Adrenal gland (tissue), 12 donors: ENCODE data around the gene CDC37L1. TPM values are rescaled to one million over a fixed set of nuclear protein-coding genes. Genes with fewer than 3 reads are reported as not detected.

Experiments
- DNase-seq, 7 donors: peaks; one replicate each; pipeline ENCODE4 v3.0.0-alpha.2; 2019 to 2020
- H3K27ac ChIP-seq, 5 donors: fragments of 200-600 bp; sonication (generic) in 4 of 5; 1 replicate in 3 of 5; 2 replicates in 2 of 5; pipeline versions ENCODE4 v1.5.1 to v1.8.0; 2016 to 2020; ENCODE audit warnings: mild to moderate bottlenecking in 1 of 5
- H3K27me3 ChIP-seq: fragments of 200-600 bp; 2 replicates; pipeline ENCODE4 v1.8.0; 2021
- H3K36me3 ChIP-seq, 2 donors: fragments of 200-600 bp; replicated peaks in 1 of 2; 1 replicate in 1 of 2; 2 replicates in 1 of 2; pipeline versions ENCODE4 v1.5.1 to v1.8.0; 2018 to 2022
- H3K4me1 ChIP-seq, 2 donors: fragments of 200-600 bp; replicated peaks in 1 of 2; 1 replicate in 1 of 2; 2 replicates in 1 of 2; pipeline versions ENCODE4 v1.5.1 to v1.8.0; 2018 to 2021
- H3K4me3 ChIP-seq, 4 donors: fragments of 200-600 bp; sonication (generic) in 3 of 4; one replicate each; pipeline ENCODE4 v1.5.1; 2016 to 2018
- H3K9me3 ChIP-seq, 3 donors: fragments of 200-600 bp; sonication (generic) in 1 of 3; replicated peaks in 1 of 3; 1 replicate in 2 of 3; 2 replicates in 1 of 3; pipeline versions ENCODE4 v1.5.1 to v1.8.0; 2016 to 2021
- POLR2A ChIP-seq, 2 donors: fragments of 450-650 bp; IDR thresholded peaks; one replicate each; pipeline ENCODE4 v1.6.1; 2017; ENCODE audit warnings: antibody characterized with exemption in 2 of 2, mild to moderate bottlenecking in 2 of 2, moderate library complexity in 1 of 2
- WGBS, 4 donors: extraction: QIAGEN DNeasy Blood & Tissue Kit in 2 of 4; methylation state at CpG; one replicate each; pipeline versions ENCODE4 v1.1.5 to v1.1.7; 2013 to 2017; 5-methylcytosine and 5-hydroxymethylcytosine counted together
- intact Hi-C, 2 donors: fragments of 100-400 bp; cut with DNase I; formaldehyde crosslinking; loops; one replicate each; pipeline versions ENCODE4 v1.14.1 to v1.15.0; 2022 to 2023
- polyA plus RNA-seq, 3 donors: library from polyadenylated mRNA; stranded (reverse); fragments of 200-250 nt in 2 of 3; fragments of 350-450 nt in 1 of 3; fragmentation: Illumina TruSeq in 1 of 3; extraction: RNeasy Lipid Tissue Mini Kit (QIAGEN cat#74804) in 1 of 3; gene quantifications; one replicate each; pipeline ENCODE4 v1.2.3, GENCODE V29; 2013 to 2014
- total RNA-seq, 9 donors: library from RNA; depleted of rRNA in 4 of 9; stranded (reverse); fragments of >200 nt in 4 of 9; fragments of 120-200 nt in 1 of 9; fragmentation: NEBNext Ultra II Directional in 1 of 9; extraction: Animal tissue kit (Norgen Biotek cat#: 25700) in 1 of 9; gene quantifications; one replicate each; pipeline versions ENCODE4 v1.1.0 to v1.2.4, GENCODE V29; 2013 to 2023
- TF ChIP-seq, protein P1 (sequence below), 6 experiments: fragments of 450-650 bp in 4 of 6; fragments of 200-600 bp in 2 of 6; sonication (generic) in 1 of 6; IDR thresholded peaks; 1 replicate in 5 of 6; 2 replicates in 1 of 6; pipeline versions ENCODE4 v1.5.1 to v1.8.0; 2016 to 2021; ENCODE audit warnings: antibody characterized with exemption in 6 of 6, mild to moderate bottlenecking in 2 of 6, moderate library complexity in 1 of 6
- donor health status: healthy with polysubstance abuse.
- donor health status: Bipolar disorder and iron deficiency.
- donor health status: DM: yes; HTN: yes; CAD: no.
- donor health status: DM: no; HTN: no; CAD: no.
- donor health status: DM: no; HTN: no; CAD: no.
- donor health status: DM: yes; HTN: yes; CAD: no.

CDC37L1 gene
- total and polyA plus RNA-seq, 12 donors = 10.9 to 46.2 (median 28.3) TPM

DNA sequence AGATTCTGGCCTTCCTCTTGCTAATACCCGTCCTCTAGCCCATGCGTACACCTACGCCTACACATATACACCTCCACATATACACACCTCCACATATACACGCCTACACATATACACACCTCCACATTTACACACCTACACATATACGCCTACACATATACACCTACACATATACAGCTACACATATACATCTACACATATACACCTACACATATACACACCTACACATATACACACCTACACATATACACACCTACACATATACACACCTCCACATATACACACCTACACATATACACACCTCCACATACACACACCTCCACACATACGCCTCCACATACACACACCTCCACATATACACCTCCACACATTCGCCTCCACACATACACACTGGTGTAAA lies 34.5 kb downstream of the CDC37L1 start:
- H3K4me3 ChIP-seq = no peak overlapping the region
- no peaks in the 10 kb centered on the region for H3K27me3 ChIP-seq
- DNase-seq = no peak
- H3K9me3 ChIP-seq = no peaks in the 10 kb centered on the region
- H3K36me3 ChIP-seq = peaks cover 0 to 49% of the 10 kb centered on the region in 2 donors
- no peak for TF ChIP-seq POLR2A (IDR thresholded peaks at IDR 0.05)
- TF ChIP-seq, protein P1, sequence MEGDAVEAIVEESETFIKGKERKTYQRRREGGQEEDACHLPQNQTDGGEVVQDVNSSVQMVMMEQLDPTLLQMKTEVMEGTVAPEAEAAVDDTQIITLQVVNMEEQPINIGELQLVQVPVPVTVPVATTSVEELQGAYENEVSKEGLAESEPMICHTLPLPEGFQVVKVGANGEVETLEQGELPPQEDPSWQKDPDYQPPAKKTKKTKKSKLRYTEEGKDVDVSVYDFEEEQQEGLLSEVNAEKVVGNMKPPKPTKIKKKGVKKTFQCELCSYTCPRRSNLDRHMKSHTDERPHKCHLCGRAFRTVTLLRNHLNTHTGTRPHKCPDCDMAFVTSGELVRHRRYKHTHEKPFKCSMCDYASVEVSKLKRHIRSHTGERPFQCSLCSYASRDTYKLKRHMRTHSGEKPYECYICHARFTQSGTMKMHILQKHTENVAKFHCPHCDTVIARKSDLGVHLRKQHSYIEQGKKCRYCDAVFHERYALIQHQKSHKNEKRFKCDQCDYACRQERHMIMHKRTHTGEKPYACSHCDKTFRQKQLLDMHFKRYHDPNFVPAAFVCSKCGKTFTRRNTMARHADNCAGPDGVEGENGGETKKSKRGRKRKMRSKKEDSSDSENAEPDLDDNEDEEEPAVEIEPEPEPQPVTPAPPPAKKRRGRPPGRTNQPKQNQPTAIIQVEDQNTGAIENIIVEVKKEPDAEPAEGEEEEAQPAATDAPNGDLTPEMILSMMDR (IDR thresholded peaks at IDR 0.05) = no peak
- 56 to 75% (median 63%) methylated on average over 7 of the region's 7 CpGs for WGBS, 4 donors
- intact Hi-C loops = no loop called here
- H3K4me1 ChIP-seq = no peaks in the 10 kb centered on the region
- no peak overlapping the region for H3K27ac ChIP-seq

DNA sequence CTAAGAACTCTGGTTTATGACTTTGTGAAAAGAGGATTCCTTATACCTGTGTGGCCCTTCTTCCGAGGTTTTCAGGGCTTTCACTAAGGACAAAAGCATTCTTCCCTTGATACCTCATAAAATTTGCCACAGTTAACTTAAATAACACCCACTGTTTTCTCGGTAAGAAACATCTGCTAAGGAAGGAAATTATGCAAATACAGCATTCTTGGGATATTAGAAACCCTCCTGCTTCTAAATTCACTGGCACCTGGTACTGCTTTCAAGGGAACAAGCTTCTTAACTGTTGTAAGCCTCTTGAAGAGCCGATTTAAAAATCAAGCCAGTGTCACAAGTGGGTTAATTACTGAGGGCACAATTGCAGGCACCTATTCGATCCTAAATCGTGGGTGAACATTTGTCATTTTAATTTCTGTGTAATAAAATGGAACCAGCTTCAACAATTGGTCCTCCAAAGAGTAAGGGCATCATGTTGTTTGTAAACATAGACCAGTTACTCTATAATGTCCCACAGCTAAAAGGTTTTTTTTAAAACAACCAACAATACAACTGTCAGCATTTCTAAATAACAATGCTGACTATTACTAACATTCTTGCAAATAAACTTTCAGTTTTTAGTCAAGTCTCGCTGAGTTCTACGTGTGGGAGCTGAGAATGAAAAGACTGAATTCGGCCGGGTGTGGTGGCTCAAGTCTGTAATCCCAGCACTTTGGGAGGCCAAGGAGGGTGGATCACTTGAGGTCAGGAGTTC lies 35.1 kb downstream of the CDC37L1 start:
- DNase-seq = no peak
- H3K36me3 ChIP-seq = peaks cover 0 to 54% of the 10 kb centered on the region in 2 donors
- no peak for TF ChIP-seq POLR2A (IDR thresholded peaks at IDR 0.05)
- TF ChIP-seq, protein P1 (IDR thresholded peaks at IDR 0.05) = no peak
- H3K4me1 ChIP-seq = no peaks in the 10 kb centered on the region
- no peaks in the 10 kb centered on the region for H3K9me3 ChIP-seq
- no peak overlapping the region for H3K27ac ChIP-seq
- 91 to 98% (median 93%) methylated on average over 9 of the region's 9 CpGs for WGBS, 4 donors
- H3K27me3 ChIP-seq = no peaks in the 10 kb centered on the region
- intact Hi-C loops = no loop called here
- H3K4me3 ChIP-seq = no peak overlapping the region

DNA sequence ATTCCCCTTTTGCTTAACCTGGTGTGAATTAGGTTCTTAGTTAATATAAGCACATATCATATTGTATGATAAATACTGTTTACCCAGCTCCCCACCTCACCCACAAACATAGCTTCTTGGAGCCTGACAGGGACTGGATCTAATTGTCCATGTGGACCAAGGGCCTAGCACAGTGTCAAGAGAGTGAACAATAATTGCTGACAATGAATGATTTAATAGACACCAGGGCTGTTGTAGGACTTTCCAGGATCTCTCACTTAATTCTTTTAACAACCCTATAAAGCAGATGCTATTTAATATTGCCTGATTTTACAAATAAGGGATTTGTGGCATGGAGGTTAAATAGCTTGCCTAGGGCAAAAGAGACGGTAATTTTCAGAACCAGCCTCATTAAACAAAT lies 36.8 kb downstream of the CDC37L1 start:
- whole genome bisulfite sequencing, 4 donors = 79 to 91% (median 87%) methylated on average over 1 of the region's 1 CpG
- no peak overlapping the region for H3K4me3 ChIP-seq
- H3K27ac ChIP-seq = no peak overlapping the region
- intact Hi-C loops = no loop called here
- peaks cover 0 to 43% of the 10 kb centered on the region in 2 donors for H3K36me3 ChIP-seq
- H3K9me3 ChIP-seq = no peaks in the 10 kb centered on the region
- no peak for DNase-seq
- TF ChIP-seq, protein P1 (IDR thresholded peaks at IDR 0.05) = no peak
- no peak for TF ChIP-seq POLR2A (IDR thresholded peaks at IDR 0.05)
- no peaks in the 10 kb centered on the region for H3K4me1 ChIP-seq
- no peaks in the 10 kb centered on the region for H3K27me3 ChIP-seq

DNA sequence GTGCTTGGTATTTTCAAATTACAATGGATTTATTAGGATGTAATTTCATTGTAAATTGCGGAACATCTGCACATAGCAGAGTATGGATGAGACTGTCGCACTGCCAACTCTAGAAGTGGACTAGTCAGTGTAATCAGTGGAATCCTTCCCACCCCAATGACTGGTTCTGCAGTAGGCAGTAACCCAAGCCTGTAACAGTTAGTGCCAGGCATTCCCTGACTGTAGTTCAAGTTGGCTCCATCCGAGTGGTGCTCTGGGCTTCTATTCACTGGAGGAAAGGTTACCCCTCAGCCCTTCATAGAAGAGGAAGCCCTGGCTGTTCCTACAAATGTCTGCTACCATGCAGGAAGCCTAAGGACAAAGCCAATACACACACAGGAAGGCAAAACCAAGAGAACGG lies 38.4 kb downstream of the CDC37L1 start:
- Histone ChIP-seq H3K4me1 (no peaks in the 10 kb centered on the region), H3K27me3 (no peaks in the 10 kb centered on the region), H3K27ac (no peak overlapping the region), H3K36me3 (peaks cover 0 to 44% of the 10 kb centered on the region in 2 donors), H3K4me3 (no peak overlapping the region), H3K9me3 (no peaks in the 10 kb centered on the region)
- intact Hi-C loops = no loop called here
- TF ChIP-seq, protein P1 (IDR thresholded peaks at IDR 0.05) = no peak
- no peak for DNase-seq
- 89 to 97% (median 92%) methylated on average over 4 of the region's 4 CpGs for WGBS, 4 donors
